Caco-2 (cell line): ENCODE measurements around the gene SETD1A. TPM values are rescaled to one million over a fixed set of nuclear protein-coding genes. Genes with fewer than 3 reads are reported as not detected.

Experiments used
- BruUV-seq: library from RNA; stranded (reverse); fragments of 400-500 nt; replicated peaks from 2 replicates; lab custom pipeline; 2021; lab: Mats Ljungman, UMichigan
- CTCF ChIA-PET: fragments of 300-600 bp; sonication (Branson Sonifier 250); formaldehyde crosslinking; loops from one replicate; lab custom pipeline; 2022; ENCODE audit warnings: antibody characterized with exemption; lab: Charles Lee
- POLR2A ChIA-PET: fragments of 300-600 bp; sonication (Branson Sonifier 250); formaldehyde crosslinking; loops from one replicate; lab custom pipeline; 2022; ENCODE audit warnings: antibody characterized with exemption; lab: Charles Lee
- DNase-seq, 2 experiments: peaks; one replicate each; pipeline versions ENCODE4 v3.0.0 to v3.0.0-alpha.2; 2020 to 2022
- H3K27me3 ChIP-seq: replicated peaks from 2 replicates; pipeline ENCODE4 v1.6.0; 2011; ENCODE audit warnings: low read length; ENCODE audit not compliant: control insufficient read depth, insufficient read depth
- H3K36me3 ChIP-seq: 2 replicates; pipeline ENCODE4 v1.5.1; 2011; ENCODE audit warnings: low read length; ENCODE audit not compliant: control insufficient read depth, insufficient read depth
- H3K4me1 ChIP-seq: fragments of 250-450 bp; sonication (Bioruptor Pico); 2 replicates; pipeline ENCODE4 v1.5.1; 2020; ENCODE audit warnings: mild to moderate bottlenecking
- H3K4me3 ChIP-seq: 2 replicates; pipeline ENCODE4 v1.5.1; 2011; ENCODE audit warnings: low read depth, mild to moderate bottlenecking, control low read depth, low read length
- H3K9me3 ChIP-seq: fragments of 250-450 bp; sonication (Bioruptor Pico); 2 replicates; pipeline ENCODE4 v1.5.1; 2020; ENCODE audit warnings: mild to moderate bottlenecking, moderate library complexity
- H3K27ac Mint-ChIP-seq: one replicate; pipeline ENCODE4 v1.8.0; 2022; ENCODE audit warnings: mixed read lengths; ENCODE audit not compliant: unreplicated experiment
- H3K27me3 Mint-ChIP-seq: one replicate; pipeline ENCODE4 v1.8.0; 2022; ENCODE audit warnings: mixed read lengths; ENCODE audit not compliant: insufficient read depth, unreplicated experiment
- H3K36me3 Mint-ChIP-seq: one replicate; pipeline ENCODE4 v1.8.0; 2022; ENCODE audit warnings: mild to moderate bottlenecking, mixed read lengths; ENCODE audit not compliant: insufficient read depth, unreplicated experiment
- H3K4me1 Mint-ChIP-seq: one replicate; pipeline ENCODE4 v1.8.0; 2022; ENCODE audit warnings: low read depth, mixed read lengths; ENCODE audit not compliant: unreplicated experiment
- H3K4me3 Mint-ChIP-seq: one replicate; pipeline ENCODE4 v1.8.0; 2022; ENCODE audit warnings: mild to moderate bottlenecking, moderate library complexity, mixed read lengths; ENCODE audit not compliant: unreplicated experiment
- H3K9me3 Mint-ChIP-seq: one replicate; pipeline ENCODE4 v1.8.0; 2022; ENCODE audit warnings: mixed read lengths; ENCODE audit not compliant: unreplicated experiment
- CTCF ChIP-seq, 2 experiments: fragments of 200-600 bp in 1 of 2; IDR thresholded peaks; 1 replicate in 1 of 2; 2 replicates in 1 of 2; pipeline versions ENCODE4 v1.5.1 to v1.8.0; 2011 to 2022; ENCODE audit warnings: antibody characterized with exemption in 1 of 2, control low read depth in 1 of 2, inconsistent platforms in 1 of 2, low read depth in 1 of 2, low read length in 1 of 2, mild to moderate bottlenecking in 1 of 2, moderate library complexity in 1 of 2; ENCODE audit not compliant: insufficient read depth in 1 of 2, severe bottlenecking in 1 of 2, unreplicated experiment in 1 of 2
- intact Hi-C: fragments of 100-400 bp; cut with micrococcal nuclease; formaldehyde crosslinking; loops from one replicate; pipeline ENCODE4 v1.10.0; 2022; ENCODE audit not compliant: unreplicated experiment
- total RNA-seq: library from RNA; stranded (reverse); gene quantifications from 2 replicates; pipeline ENCODE4 v1.2.3, GENCODE V29; 2022

Gene SETD1A
- total RNA-seq, 1 experiment from 2014 or later, result 21.5 TPM

GRCh38 chr16:31025339-31025738, 67.8 kb downstream of the SETD1A start:
- Mint-ChIP-seq H3K36me3 (no peaks in the 10 kb centered on the region), H3K27ac (no peak overlapping the region), H3K27me3 (no peaks in the 10 kb centered on the region), H3K9me3 (no peaks in the 10 kb centered on the region), H3K4me3 (no peak overlapping the region), H3K4me1 (peaks cover 13% of the 10 kb centered on the region)
- Histone ChIP-seq H3K4me3 (no peak overlapping the region), H3K4me1 (no peaks in the 10 kb centered on the region), H3K27me3 (no peaks in the 10 kb centered on the region), H3K9me3 (no peaks in the 10 kb centered on the region), H3K36me3 (no peaks in the 10 kb centered on the region)
- intact Hi-C loops, result no loop called here
- BruUV-seq, result no TSS peak
- TF ChIP-seq CTCF (IDR thresholded peaks at IDR 0.05; ENCODE audit: insufficient read depth in 1 of 2, low read depth in 1 of 2, low read length in 1 of 2, severe bottlenecking in 1 of 2, unreplicated experiment in 1 of 2), result no peak
- ChIA-PET POLR2A (no interaction called here), CTCF (no interaction called here)
- no peak for DNase-seq

GRCh38 chr16:31029272-31029671, 71.7 kb downstream of the SETD1A start:
- H3K36me3 ChIP-seq, result no peaks in the 10 kb centered on the region
- ChIA-PET CTCF (no interaction called here), POLR2A (no interaction called here)
- no TSS peak for BruUV-seq
- H3K4me1 ChIP-seq, result no peaks in the 10 kb centered on the region
- Mint-ChIP-seq H3K27me3 (no peaks in the 10 kb centered on the region), H3K9me3 (no peaks in the 10 kb centered on the region), H3K36me3 (peaks cover 15% of the 10 kb centered on the region), H3K4me1 (peaks cover 6% of the 10 kb centered on the region), H3K27ac (no peak overlapping the region), H3K4me3 (no peak overlapping the region)
- H3K4me3 ChIP-seq, result no peak overlapping the region
- DNase-seq, result no peak
- H3K9me3 ChIP-seq, result no peaks in the 10 kb centered on the region
- no peak for TF ChIP-seq CTCF (IDR thresholded peaks at IDR 0.05; ENCODE audit: insufficient read depth in 1 of 2, low read depth in 1 of 2, low read length in 1 of 2, severe bottlenecking in 1 of 2, unreplicated experiment in 1 of 2)
- no peaks in the 10 kb centered on the region for H3K27me3 ChIP-seq
- intact Hi-C loops, result no loop called here

- Histone ChIP-seq H3K9me3 (no peaks in the 10 kb centered on the region), H3K27me3 (no peaks in the 10 kb centered on the region), H3K4me3 (no peak overlapping the region), H3K36me3 (no peaks in the 10 kb centered on the region; the same call in 1 of the 2 replicates), H3K4me1 (no peaks in the 10 kb centered on the region)
- intact Hi-C loops, result loop anchor here (5.0 kb wide), 1 partner anchor 111 kb away; no protein-coding TSS in a partner anchor
- no peak for TF ChIP-seq CTCF (IDR thresholded peaks at IDR 0.05; ENCODE audit: insufficient read depth in 1 of 2, low read depth in 1 of 2, low read length in 1 of 2, severe bottlenecking in 1 of 2, unreplicated experiment in 1 of 2)
- DNase-seq, result no peak
- H3K27me3 Mint-ChIP-seq, result no peaks in the 10 kb centered on the region
- no TSS peak for BruUV-seq
- peaks cover 18% of the 10 kb centered on the region for H3K36me3 Mint-ChIP-seq
- no peaks in the 10 kb centered on the region for H3K4me1 Mint-ChIP-seq
- H3K27ac Mint-ChIP-seq, result no peak overlapping the region
- H3K4me3 Mint-ChIP-seq, result no peak overlapping the region
- POLR2A ChIA-PET, result no interaction called here
- CTCF ChIA-PET, result no interaction called here
- H3K9me3 Mint-ChIP-seq, result no peaks in the 10 kb centered on the region
Observed at GRCh38 chr16:31031276-31031675, 73.7 kb downstream of the SETD1A start.
